ENCODE data around the gene LAMTOR1.

LAMTOR1 gene

DNA sequence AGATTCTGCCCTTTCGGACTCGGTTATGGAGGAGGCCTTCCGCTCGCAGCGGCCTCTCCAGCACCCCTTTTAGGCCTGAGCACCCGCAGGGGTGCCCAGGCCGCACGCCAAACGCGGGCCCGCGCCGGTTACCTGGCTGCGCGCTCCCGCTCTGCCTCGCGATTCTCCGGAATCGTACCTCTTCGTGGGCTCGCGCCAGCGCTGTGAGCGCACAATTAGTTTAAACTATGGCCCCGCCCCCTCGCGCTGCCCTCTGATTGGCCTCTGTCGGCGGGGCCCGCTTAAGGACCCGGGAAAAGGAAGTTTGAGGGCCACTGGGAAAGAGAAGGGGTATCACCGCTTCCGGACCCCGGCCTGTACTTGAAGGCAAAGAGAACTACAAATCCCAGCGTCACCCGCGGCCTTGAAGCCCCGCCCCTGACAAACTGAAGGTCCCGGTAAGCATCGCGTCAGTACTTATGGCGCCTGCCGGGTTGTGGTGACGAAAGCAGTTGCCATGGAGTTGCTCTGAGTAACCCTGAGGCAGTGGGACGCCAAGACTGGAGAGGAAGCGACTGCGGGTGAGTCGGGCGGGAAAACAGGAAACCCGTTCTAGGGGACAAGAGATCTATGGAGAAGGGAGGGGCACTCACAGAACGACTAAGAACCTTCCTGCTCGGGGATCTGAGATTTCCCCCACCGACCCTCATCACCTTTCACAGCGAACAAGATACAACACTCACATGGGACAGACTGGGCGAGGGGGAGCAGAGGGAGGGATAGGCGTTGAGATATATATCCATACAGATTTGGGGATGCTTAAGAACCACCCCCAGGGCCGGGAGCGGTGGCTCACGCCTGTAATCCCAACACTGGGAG is 22.5 kb downstream of the LAMTOR1 start, which contains the start of the genes LRRC51 and NUMA1:
LRRC51 (plus strand) TSS at position 525 of the 858 bp plus-strand sequence. CDS start 8,234 bp downstream, outside the sequence.
NUMA1 (minus strand) TSS at position 217 of the 858 bp plus-strand sequence. CDS start 44,599 bp downstream, outside the sequence.
- FAIRE-seq, result peak; percentile 97

DNA sequence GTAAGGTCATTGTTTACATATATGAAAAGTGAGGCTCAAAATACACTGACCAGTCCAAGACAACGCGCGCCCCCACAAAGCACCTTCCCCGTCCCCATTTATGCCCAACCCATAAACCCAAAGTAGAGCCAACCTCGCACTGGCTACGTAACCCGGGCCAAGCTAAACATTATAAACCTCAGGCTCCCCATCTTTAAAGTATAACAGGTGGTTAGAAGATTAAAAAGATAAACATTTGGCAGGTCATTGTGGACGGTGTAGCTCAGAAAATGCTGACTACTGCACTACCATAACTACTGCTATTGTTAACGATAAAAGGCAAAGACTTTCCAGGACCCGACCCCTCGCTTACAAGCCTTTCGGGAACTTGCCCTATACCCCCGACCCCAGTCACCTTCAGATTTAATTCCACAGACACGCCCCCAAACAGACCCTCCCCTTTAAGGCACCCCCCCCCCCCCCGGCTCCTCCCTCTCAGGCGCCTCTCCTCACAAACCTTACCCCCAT is 23.2 kb downstream of the LAMTOR1 start:
- FAIRE-seq, result no peak

DNA sequence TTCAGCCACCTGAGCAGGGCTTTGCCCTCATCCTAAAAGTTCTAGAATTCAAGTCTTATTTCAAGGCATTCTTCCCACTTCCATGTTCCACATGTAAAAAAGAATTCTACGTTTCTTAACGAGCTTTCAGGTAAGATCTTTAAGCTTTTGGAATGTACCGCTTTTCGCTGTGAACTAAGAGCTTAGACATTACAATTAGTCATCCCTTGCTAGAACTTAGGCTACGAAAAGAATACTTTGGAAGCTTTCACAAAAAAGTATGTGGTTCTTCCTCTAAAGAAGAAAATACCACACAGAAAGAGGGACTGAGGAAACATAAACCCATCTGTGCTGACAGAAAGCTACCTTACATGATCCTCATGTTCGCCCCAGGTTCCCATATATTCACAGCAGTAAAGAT is 24.6 kb downstream of the LAMTOR1 start:
- no peak for FAIRE-seq

DNA sequence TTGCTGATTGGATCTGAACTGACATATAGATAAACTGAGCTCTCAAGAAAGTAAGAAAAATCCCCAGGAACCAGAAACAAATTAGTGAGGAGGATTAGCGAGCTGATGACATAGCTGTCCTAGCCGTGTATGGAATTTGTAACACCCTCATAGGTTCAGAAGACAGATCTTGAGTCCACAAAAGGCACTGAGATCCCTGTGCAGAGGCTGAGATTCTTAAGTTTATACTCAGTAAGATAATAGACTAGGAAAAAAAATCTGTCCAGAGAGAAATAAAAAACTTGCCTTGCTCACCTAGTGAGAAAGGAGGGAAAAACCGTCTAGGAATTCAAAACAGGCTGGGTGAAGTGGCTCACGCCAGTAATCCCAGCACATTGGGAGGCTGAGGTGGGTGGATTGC is 27.3 kb downstream of the LAMTOR1 start:
- no peak for FAIRE-seq

DNA sequence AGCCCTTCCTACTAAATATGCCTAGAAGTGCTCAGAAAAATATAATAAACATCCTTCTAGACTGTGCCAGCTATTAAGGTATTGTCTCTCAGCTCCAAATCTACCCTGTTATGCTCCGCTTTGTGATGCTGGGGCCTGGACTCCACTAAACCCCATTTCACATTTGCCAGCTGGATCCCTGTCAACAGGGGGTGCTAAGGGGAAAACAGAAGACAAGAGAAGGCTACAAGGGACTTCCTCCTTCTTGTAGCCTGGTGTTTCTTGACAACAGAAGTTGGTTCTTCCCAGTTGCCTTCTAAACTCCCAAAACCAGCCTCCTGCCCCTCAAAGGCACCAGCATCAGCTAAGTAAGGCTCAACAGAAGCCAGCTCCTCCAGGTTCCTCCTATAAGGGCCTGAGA is 28.0 kb downstream of the LAMTOR1 start:
- no peak for FAIRE-seq

DNA sequence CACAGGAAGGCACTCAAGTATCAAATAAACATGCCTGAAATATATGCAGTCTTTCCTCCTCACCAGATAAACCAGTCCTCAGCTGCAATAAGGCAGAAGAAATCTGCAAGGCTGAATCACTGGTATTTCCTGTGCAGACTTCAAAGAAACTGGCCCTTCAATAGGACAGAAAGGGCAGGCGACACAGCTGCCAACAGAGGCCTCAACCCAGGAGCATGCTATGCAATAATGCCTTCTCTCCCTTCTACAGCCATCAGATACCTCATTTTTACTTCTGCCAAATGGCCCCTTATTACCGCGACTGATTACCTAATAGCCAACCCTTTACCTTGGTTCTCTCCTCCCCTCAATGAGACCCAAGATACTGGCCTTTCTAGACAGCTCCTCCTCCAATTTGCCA is 30.7 kb downstream of the LAMTOR1 start:
- FAIRE-seq, result no peak

DNA sequence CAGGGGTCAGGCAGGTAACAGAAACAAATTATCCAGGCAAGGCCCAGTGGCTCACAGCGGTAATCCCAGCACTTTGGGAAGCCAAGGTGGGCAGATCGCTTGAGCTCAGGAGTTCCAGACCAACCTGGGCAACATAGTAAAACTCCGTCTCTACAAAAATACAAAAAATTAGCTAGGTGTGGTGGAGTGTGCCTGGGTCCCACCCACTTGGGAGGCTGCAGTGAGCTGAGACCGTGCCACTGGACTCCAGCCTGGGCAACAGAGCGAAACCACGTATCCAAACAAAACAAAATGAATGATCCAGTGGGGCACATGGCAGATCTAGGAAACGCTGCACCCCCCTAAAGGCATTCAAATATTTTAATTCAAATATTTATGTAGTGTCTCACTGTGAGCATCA is 32.6 kb downstream of the LAMTOR1 start:
- no peak for FAIRE-seq

DNA sequence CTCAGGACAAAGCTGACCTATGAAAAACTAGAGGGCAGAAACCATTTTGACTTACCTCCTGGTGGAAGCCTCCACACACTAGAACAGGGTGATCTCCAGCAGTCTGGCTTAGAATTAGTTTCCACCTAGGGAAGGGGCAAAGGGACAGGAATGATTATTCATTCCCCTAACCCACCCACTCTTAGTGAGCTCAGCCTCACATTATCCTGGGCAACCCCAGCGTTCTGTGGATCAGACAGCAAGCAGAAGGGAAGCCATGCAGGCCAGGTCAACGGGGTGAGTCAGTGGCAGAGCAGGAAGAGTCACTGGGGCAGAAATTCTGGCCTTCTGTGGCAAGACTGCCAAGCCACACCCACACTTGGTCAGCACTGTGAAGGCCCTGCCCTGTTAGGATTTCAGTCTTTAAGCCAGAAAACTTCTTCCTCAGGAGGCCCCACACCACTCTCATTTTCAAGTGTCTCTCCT is 33.3 kb downstream of the LAMTOR1 start:
- FAIRE-seq, result no peak

DNA sequence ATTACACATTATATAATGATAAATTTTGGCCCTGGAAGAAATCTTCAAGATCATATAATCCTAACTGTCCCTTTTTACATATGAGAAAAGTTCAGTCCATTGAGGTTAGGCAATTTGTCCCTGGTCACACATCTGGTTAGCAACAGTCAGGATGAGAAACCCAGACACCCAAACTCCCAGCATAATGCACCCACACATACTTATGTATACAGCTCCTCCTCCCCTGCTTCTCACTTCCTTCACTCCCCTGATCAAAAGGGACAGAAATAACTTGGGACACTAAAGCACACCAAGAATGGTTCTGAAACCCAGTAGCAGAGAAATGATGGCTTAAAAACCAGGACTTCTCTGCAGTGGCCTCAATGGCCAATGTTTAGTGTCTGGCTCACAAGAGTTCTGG is 33.9 kb downstream of the LAMTOR1 start:
- no peak for FAIRE-seq

DNA sequence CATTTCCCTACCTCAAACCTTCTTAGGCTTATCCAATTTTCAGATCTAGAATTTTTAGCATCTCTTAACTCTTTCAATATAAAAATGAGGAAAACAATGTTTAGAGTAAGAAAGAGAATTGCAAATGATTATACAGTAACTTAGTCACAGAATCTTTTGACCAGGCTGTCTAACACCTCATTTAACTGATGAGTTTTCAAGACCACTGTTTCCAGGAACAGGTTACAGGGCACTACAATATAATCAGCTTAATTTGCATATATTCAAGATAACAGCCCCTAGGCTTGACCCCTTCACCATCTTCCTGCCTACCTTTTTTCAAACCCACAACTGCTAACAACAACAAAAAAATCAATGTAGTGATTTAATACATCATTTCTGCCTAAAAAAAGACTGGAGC is 35.4 kb downstream of the LAMTOR1 start:
- no peak for FAIRE-seq

DNA sequence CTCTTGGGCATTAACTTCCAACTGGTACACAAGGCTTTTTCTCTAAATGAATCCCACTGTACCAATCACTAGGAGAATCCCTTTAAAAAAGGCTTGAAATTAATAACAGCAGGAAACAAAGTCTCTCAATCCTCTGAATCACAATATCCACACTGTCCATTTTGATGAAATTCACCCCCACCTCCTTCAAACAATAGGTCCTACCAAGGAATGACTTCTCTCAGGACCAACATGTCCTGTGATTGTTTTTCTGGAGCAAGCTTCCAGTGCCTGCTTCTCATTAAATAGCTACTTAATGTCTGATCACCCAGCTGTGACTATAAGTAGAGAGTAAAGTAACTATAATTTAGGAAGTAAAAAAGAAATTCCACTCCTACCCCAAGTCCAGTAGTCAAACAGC is 35.8 kb downstream of the LAMTOR1 start:
- no peak for FAIRE-seq

DNA sequence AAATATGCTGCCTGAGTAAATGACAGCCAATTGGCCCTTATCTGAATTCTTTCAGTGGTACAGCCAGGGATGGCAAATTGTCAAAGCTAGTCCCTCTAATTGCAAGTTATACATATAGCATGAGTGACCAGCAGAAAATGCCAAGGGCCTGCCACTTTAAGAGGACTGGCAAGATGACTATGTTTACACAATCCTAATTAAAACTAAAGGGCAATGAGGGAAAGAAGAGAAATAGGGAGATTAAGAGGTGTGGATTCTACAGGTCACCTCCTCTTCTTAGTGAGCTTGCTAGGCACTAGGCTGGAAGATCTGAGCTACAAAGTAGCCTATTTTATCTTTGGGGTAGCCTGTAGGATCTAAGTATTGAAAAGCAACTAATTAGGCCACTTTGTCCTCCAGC is 36.2 kb downstream of the LAMTOR1 start:
- no peak for FAIRE-seq

DNA sequence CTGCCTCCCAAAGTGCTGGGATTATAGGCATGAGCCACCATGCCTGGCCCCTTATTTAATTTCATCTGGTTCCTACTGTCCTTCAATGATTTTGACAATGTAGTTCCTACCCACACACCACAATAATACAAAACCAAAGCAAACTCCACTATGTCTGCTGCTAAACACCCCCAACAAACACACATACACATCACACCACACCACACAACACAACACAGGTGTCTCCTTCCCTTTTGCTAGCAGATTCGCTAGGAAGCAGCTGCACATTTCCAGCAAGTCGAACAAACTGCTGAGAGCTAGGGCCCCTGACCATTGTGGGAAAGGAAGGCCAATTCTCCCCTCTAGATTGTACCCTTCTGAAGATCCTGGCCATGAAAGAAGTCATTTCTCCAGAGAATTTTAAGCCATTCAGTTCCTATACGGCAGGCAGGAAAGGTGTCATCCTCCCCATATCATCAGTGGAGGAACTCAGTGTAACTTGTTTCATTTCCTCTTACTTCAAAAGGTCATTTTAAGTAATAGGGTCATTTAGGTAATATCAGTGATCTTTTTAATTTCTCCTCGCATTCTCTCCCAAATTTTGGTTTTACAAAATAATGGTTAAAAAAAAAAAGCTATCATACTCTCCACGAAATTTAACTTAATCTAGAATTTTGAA is 41.2 kb downstream of the LAMTOR1 start:
- FAIRE-seq, result no peak

DNA sequence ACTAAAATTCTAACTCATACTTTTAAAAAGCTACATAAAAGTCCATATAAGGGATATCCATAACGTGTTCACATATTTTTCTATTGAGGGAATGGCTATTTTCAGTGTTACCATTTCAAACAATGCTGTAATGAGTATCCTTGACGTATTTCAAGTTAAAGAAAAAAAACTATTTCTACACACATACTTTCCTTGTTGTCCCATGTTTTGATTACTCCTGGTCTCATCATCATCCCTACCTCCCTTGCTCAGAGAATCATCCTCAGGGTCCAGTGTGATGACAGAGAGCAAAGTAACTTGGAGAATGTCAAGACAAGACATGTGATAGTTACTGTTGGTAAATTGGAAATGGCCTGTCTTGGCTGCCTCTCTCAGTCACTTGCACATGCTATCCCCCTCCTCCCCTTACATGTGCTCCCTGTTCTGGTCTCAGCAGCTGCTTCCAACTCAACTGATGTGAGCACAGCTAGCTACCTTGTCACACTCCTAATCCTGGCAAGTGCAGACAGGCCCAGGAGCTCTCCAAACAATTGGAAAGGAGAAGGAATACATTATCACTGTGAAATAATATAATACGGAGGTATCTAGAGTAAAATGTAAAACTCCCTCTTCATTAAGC is 44.6 kb downstream of the LAMTOR1 start:
- FAIRE-seq, result no peak

DNA sequence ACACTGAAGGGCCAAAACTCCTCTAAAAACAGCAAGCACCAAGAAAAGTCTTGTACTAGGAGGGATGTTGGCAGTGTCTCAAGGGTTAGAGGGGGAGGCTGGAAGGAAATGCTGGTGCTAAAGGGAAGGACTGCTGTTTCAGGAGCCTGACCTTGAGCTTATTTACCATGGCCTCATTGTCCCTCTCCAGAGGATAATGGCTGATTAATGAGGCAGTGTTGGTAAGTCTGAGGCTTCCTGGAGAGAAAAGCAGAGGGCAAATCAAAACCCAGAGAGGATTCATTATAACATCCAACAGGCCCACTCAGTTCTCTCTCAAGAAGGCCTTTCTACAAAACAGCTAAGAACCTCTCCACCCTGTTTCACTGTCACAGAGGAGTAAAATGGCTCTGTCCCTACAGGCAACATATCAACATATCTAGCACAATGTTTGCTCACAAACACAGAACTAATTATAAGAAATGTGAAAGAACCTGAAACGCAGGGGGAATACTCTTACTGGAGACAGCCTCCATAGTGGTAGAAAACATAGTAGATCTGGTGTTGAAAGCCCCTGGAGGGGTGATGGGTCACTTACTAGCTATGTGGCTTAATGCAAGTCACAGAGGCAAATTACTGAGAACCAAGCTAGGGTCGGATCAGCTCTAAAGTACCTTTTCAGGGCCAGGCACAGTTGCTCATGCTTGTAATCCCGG is 54.2 kb downstream of the LAMTOR1 start:
- FAIRE-seq, result no peak

Measured in TTC549 (cell line).